Bone marrow (tissue), 2 donors: ENCODE results near the gene SLAIN2.
"Not testable (repeated sequence)": the region's sequence is repeated elsewhere in the genome, so short reads cannot be mapped to it uniquely, and the experiment has no call there.

ENCODE experiments used
- DNase-seq, 2 donors: peaks; one replicate each; lab custom pipeline; 2025; lab: John Stamatoyannopoulos, UW

SLAIN2 gene

GRCh38 chr4:48340965-48341775, at the start of gene SLAIN2:
SLAIN2 (plus strand) TSS chr4:48341529; CDS start chr4:48341740, 211 bp downstream.
- peak; percentile 95 to 98 for DNase-seq

- DNase-seq, result not testable (repeated sequence)
Observed at GRCh38 chr4:48292218-48292790, 49.0 kb upstream of the SLAIN2 start.

DNA sequence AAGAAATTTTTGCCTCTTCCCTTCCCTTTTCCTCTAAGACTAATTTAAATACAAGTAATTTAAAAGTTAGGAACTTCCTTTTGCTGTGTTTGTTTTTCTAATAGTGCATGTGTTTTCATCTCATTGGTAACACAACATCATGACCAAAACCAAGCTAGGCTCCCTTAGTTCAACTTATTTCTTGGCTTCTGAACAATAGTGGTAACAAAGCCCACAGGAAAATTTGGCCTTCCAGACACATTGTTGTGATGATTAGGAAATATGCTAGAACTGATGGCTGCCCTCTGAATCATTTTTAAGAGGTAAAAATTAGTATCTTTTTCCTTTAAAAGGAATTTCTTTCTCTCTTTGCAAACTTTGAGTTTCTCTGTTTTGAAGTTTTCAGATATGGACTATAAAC, 46.2 kb upstream of the SLAIN2 start:
- DNase-seq, result no peak

DNA sequence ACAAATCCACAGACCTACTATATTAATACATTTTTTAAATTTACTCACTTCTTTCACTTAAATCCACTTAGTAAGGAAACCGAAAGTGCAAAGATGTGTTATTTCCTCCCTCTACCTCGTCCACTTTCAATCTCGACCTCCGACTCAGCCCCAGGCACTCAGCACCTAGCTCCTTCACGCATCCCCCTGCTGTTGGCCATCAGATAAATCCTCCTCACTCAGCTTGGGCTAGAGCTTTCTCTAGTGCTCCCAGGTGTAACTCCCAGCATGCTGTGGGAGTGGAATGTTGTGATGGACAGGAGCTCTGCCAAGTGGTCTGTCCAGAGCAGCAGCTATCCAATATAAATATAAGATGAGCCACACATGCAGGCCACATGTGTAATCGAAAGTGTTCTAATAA, 45.0 kb upstream of the SLAIN2 start:
- no peak for DNase-seq

DNA sequence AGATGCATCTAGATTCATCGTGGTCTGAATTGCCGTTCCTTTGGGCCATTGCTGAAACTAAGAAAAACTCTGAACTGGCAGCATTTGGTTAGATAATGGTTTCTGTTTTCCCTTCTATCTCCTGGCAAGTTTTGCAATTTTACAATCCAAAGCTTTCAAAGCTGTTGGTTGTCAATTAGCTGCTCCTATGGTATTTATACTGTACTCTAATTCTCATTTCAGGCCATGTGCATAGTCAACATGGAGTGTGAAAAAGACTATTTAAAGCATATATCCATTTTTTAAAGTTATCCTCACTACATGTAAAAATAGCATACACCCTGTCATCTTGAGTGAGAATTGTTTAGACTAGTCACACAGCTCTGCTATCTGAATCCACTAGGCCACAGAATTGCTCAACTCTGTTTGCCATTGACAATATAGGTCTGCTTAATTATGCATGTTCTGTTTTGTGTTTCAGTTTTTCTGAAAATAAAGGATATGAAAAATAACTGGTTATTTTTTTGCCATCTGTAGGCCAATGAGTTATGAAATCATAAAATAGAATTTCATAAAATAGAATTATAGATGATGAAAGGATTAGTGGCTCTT, 44.0 kb upstream of the SLAIN2 start:
- DNase-seq, result no peak

GRCh38 chr4:48299560-48299959, 41.8 kb upstream of the SLAIN2 start:
- no peak for DNase-seq

DNA sequence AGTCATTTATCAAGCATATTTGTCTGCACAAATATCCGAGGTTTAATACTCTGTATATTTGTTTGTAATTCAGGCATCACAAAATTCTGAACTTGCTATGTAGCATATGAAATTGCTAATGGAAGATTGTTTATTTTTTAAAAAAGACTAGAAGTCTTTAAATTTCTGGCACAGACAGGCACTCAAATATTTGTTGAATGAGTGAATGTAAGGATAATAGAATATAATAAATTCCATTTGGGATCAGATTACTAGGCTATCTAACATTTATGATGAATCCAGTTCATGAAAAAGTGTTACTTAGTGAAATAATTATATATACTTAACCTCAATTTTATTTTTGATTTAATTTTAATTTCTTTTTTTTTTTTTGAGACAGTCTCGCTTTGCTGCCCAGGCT, 41.3 kb upstream of the SLAIN2 start:
- DNase-seq, result no peak

DNA sequence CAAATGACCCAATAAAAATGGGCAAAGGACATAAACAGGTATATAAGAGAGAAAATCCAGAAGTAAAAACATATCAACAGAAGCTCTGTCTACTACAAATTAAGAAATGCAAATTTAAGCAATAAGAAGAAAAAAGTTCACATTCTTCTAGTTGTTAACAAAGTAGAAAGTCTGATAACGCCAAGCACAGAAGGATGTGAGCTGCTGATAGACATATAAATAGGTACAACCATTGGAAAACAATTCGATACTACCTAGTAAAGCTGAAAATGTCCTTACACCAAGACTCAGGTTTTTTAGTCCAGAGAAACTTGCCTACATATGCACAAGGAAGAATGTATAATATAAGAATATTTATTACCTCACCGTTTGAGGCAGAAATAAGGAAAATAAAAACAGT, 35.8 kb upstream of the SLAIN2 start:
- no peak for DNase-seq

DNA sequence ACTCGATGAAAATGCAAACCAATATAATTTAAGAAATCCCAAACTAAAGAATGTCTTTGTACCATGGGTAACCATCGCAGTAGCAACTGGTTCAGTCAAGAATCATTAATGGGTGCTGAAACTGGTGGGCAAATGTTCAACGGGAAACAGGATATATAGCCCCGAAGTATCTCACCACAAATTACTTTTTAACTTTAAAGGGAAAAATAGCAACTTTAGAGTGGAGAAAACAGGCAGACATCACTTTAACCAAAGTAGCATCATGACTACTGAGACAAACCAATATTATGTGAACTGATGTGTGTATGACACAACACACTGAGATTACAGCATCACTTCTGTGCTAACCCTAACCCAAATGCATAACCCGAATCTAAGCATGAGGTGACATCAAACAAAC, 33.8 kb upstream of the SLAIN2 start:
- DNase-seq, result no peak

GRCh38 chr4:48308901-48309300, 32.4 kb upstream of the SLAIN2 start:
- DNase-seq, result no peak

GRCh38 chr4:48311896-48312295, 29.4 kb upstream of the SLAIN2 start:
- DNase-seq, result no peak

GRCh38 chr4:48314746-48315145, 26.6 kb upstream of the SLAIN2 start:
- DNase-seq, result not testable (repeated sequence)

DNA sequence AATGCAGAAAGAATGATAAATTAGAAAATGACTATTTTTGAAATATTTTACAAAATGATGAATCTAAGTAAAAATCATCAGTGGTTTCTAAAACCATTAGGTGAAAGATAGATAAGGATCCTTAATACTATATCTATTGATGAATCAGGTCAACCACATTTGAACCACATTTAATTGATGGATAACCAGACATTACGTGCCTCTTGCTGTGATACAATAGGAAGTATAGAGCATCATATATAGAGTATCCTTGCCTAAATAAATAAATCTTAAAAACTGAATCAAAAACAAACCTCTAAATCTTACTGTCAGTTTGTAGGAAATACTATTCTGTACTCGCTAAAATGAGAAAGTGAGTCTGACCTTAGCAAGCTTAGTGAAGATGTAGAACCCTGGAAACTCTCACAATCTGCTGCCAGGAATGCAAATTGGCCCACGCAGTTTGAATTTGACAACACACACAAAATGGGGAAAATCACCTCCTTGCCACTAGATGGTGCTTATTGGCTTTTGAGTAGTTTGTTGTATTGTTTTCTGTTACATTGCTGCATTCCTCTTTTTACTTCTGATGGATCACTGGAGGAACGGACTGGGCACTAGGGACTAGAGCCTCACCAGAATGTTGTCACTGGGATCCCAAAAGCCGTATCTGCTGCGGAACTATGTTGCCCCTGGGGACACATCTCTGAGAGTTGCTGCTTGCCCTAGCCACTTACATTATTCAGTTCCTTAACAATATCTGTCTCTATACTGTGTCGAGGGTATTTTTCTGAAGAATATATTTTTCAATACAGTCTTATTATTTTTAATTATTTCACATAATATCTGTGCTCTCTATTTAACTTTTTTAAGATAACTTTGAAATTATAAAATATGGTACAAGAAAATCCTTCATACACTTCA, 25.4 kb upstream of the SLAIN2 start:
- peak in 1 of 2 donors; percentile 2 for DNase-seq

GRCh38 chr4:48321312-48321711, 20.0 kb upstream of the SLAIN2 start:
- DNase-seq, result no peak

DNA sequence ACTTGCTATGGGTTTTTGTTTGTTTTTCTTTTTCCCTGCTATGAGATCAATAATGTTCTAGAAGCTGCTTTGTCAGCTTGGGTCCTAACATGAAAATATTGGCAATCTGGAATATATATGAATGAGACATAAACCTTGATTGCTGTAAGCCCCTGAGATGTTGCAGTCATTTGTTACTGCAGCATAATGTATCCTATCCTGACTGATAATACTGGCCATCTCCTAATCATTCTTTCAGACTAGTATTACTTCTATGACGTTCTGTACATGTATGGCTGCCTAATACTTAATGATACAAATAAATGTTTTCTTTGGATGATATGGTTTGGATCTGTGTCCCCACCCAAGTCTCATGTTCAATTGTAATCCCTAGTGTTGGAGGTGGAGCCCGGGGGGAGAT, 19.3 kb upstream of the SLAIN2 start:
- no peak for DNase-seq

GRCh38 chr4:48324281-48324680, 17.0 kb upstream of the SLAIN2 start:
- no peak for DNase-seq

DNA sequence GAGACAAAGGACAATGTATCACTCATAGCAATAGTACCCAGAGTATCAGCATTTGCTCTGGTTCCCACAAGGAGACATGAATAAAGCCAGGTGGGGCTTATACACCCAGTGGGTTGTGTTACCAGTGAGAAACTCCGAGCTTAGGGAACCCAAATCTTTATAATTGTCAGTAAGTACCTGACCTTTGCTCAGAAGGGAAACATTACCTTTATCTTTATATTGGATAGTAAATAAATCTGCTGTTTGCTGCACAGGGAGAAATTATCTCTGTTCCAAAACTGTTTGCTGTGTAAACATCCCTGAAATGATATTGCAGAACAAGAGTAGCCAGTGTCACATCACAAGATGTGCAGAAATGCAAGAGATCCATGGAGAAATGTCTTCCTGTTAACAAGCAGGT, 12.1 kb upstream of the SLAIN2 start:
- DNase-seq, result no peak

DNA sequence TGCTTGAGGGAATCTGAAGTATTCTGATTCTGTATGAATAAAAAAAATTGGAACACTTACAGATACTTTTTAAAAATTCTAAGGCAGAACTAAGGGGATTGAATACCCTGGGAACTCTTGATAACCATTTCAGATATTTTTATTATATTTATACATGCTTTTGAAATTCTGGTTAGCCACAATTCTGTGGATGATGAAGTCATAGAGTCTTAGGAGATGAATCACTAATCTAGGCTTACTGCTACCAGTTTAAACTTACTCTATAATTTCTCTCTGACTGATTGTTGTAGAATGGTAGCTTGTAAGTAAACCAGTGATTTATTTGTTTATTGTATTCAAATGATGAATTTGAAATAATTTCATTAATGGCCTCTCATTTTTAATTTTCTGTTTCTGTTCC, 11.4 kb upstream of the SLAIN2 start:
- no peak for DNase-seq

GRCh38 chr4:48331577-48332330, 9.6 kb upstream of the SLAIN2 start:
- no peak for DNase-seq

GRCh38 chr4:48332661-48333060, 8.7 kb upstream of the SLAIN2 start:
- no peak for DNase-seq

DNA sequence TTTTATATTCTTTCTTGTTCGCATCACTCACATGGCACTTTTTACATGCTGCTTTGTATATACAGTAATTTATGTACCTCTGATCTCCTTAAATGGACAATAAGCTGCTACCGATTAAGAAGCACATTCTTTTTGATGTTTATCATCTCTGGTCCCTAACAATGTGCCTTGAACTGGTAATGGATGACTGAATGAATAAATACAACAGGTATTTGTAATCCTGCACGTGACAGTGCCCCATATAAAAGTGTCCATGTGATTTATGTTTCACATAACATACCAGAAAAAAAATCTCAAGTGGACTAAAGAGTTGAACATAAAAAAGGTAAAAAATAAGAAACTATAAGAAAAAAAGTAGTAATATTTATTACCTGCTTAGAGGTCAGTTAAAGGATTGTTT, 7.7 kb upstream of the SLAIN2 start:
- no peak for DNase-seq

DNA sequence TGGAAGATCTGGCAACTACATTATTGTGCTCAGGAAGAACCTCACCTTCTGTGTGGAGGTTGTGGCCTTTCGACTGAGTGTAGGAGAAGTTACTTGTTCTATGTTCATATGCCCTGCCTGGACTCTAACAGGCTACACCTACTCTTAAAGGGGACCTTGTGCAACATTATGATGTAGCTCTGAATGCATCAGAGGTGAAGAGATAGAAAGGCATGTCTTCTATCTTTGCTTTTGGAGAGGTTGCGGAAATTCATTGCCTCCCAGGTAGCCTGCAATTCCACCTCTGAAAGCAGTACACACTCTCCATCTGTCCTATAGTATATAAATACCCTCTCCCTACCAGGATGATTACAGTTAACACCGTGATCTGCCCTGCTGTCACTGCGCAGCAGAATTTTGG, 7.1 kb upstream of the SLAIN2 start:
- DNase-seq, result no peak
